Liver (tissue), 3 donors: ENCODE measurements around the gene MON2.

Experiments
- RAD21 ChIP-seq, 2 donors: IDR thresholded peaks; 2 replicates each; pipeline ENCODE4 v1.6.1; 2016; ENCODE audit warnings: antibody characterized with exemption in 2 of 2, mild to moderate bottlenecking in 2 of 2
- REST ChIP-seq: IDR thresholded peaks from 2 replicates; pipeline ENCODE4 v1.6.1; 2016; ENCODE audit warnings: antibody characterized with exemption, mild to moderate bottlenecking
- RXRA ChIP-seq, 2 donors: IDR thresholded peaks; 2 replicates each; pipeline ENCODE4 v1.6.1; 2017 to 2018; ENCODE audit warnings: antibody characterized with exemption in 2 of 2, mild to moderate bottlenecking in 1 of 2
- TF ChIP-seq, protein P1 (sequence below): fragments of 150-350 bp; IDR thresholded peaks from 2 replicates; pipeline ENCODE4 v1.5.1; 2017; ENCODE audit warnings: improper control_type of control experiment, low read depth, low read length; ENCODE audit not compliant: missing input control
- donor health status: healthy.
- donor health status: healthy.

GRCh38 chr12:62537551-62537950, 70.9 kb downstream of the MON2 start:
- TF ChIP-seq, protein P1, sequence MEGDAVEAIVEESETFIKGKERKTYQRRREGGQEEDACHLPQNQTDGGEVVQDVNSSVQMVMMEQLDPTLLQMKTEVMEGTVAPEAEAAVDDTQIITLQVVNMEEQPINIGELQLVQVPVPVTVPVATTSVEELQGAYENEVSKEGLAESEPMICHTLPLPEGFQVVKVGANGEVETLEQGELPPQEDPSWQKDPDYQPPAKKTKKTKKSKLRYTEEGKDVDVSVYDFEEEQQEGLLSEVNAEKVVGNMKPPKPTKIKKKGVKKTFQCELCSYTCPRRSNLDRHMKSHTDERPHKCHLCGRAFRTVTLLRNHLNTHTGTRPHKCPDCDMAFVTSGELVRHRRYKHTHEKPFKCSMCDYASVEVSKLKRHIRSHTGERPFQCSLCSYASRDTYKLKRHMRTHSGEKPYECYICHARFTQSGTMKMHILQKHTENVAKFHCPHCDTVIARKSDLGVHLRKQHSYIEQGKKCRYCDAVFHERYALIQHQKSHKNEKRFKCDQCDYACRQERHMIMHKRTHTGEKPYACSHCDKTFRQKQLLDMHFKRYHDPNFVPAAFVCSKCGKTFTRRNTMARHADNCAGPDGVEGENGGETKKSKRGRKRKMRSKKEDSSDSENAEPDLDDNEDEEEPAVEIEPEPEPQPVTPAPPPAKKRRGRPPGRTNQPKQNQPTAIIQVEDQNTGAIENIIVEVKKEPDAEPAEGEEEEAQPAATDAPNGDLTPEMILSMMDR, result no peak
- TF ChIP-seq REST (no peak), RAD21 (IDR thresholded peaks at IDR 0.05) (no peak), RXRA (IDR thresholded peaks at IDR 0.05) (peak in 1 of 2 donors; percentile 5)
